HG02642 (cell line): ENCODE results near the gene PDE4DIP.
"Not testable (repeated sequence)": the region's sequence is repeated elsewhere in the genome, so short reads cannot be mapped to it uniquely, and the experiment has no call there.

Source experiments
- ATAC-seq: cut with Tn5 transposase; IDR thresholded peaks from one replicate; pipeline ENCODE4 v1.9.1; 2021; ENCODE audit warnings: mild to moderate bottlenecking; ENCODE audit not compliant: unreplicated experiment, poor library complexity

PDE4DIP gene

GRCh38 chr1:148916222-148916621 is 72.0 kb downstream of the PDE4DIP start:
- not testable (repeated sequence) for ATAC-seq

- ATAC-seq: not testable (repeated sequence)
Observed at GRCh38 chr1:148916695-148917348, 72.6 kb downstream of the PDE4DIP start.

- not testable (repeated sequence) for ATAC-seq
Observed at GRCh38 chr1:148918836-148919447, 74.7 kb downstream of the PDE4DIP start.

- ATAC-seq: not testable (repeated sequence)
Observed at GRCh38 chr1:148921047-148921446, 76.8 kb downstream of the PDE4DIP start.

GRCh38 chr1:148923798-148924197 is 79.6 kb downstream of the PDE4DIP start:
- ATAC-seq: not testable (repeated sequence)

GRCh38 chr1:148927645-148928044 is 83.4 kb downstream of the PDE4DIP start:
- ATAC-seq: not testable (repeated sequence)

- ATAC-seq: not testable (repeated sequence)
Observed at GRCh38 chr1:148929253-148929652, 85.0 kb downstream of the PDE4DIP start.

- ATAC-seq: not testable (repeated sequence)
Observed at GRCh38 chr1:148935381-148936002, 91.3 kb downstream of the PDE4DIP start.

- not testable (repeated sequence) for ATAC-seq
Observed at GRCh38 chr1:148942906-148943305, 98.7 kb downstream of the PDE4DIP start.

GRCh38 chr1:148945130-148945529 is 100.9 kb downstream of the PDE4DIP start:
- ATAC-seq: not testable (repeated sequence)

- not testable (repeated sequence) for ATAC-seq
Observed at GRCh38 chr1:148948768-148949167, 104.5 kb downstream of the PDE4DIP start.

GRCh38 chr1:148951336-148952227 is 107.4 kb downstream of the PDE4DIP start:
- ATAC-seq: peak; percentile 79

- peak; percentile 83 for ATAC-seq
Observed at GRCh38 chr1:148952253-148952937, 108.2 kb downstream of the PDE4DIP start.

GRCh38 chr1:148952938-148953616 is 108.8 kb downstream of the PDE4DIP start:
- ATAC-seq: not testable (repeated sequence)

GRCh38 chr1:148953730-148954129 is 109.5 kb downstream of the PDE4DIP start:
- not testable (repeated sequence) for ATAC-seq

- ATAC-seq: not testable (repeated sequence)
Observed at GRCh38 chr1:148958343-148958742, 114.1 kb downstream of the PDE4DIP start.

- ATAC-seq: not testable (repeated sequence)
Observed at GRCh38 chr1:148960212-148961000, 116.2 kb downstream of the PDE4DIP start.

GRCh38 chr1:148962127-148962857 is 118.1 kb downstream of the PDE4DIP start:
- not testable (repeated sequence) for ATAC-seq
